GM23248 (cell line): ENCODE measurements around the gene DAB2IP.

Experiments used
- EZH2 ChIP-seq: fragments of 200-600 bp; sonication (generic); IDR thresholded peaks from 2 replicates; pipeline ENCODE4 v1.6.1; 2018; ENCODE audit warnings: antibody characterized with exemption, mild to moderate bottlenecking; ENCODE audit not compliant: insufficient read depth, poor library complexity, severe bottlenecking
- EZH2phosphoT487 ChIP-seq: fragments of 200-600 bp; sonication (generic); IDR thresholded peaks from 2 replicates; pipeline ENCODE4 v1.6.1; 2018; ENCODE audit warnings: antibody characterized with exemption, moderate library complexity, mild to moderate bottlenecking, low read depth; ENCODE audit not compliant: insufficient read depth

DNA sequence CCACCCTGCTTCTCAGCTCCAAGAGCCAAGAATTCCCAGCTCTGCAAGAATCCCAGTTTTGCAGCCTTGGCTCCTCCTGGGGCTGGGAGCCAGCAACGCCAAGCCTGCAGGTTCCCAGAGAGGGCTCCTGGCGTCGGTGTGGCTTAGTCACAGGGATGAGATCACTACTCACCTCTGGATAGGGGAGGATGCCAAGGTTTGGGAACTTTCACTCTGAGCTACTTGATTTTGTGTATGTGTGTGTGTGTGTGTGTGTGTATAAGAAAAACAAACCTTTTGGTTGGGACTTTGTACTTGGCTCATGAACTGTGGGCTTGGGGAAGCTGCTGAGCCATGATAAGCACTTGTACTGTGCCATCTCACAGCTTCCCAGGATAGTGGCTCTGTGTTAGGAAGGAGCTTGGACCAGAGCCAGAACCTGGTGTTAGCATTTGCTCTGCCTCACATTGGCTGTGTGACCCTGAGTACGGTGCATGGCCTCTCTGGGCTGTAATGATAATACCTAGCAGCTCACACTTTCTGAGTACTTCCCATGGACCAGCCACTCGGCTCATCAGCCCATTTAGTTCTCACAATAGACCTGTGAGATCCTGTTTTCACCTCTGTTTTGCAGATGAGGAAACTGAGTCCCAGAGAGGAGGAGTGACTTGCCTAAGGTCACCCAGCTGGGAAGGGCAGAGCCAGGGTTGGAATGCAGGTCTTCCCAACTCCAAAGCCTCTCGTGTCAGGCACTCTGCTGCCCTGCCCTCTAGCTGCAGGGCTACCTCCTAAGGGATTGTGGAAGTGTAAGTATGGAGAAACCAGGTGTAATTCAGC is 41.4 kb upstream of the DAB2IP start:
- TF ChIP-seq EZH2phosphoT487 (no peak), EZH2 (no peak)
